ENCODE results near the gene LSAMP.

Gene LSAMP

DNA sequence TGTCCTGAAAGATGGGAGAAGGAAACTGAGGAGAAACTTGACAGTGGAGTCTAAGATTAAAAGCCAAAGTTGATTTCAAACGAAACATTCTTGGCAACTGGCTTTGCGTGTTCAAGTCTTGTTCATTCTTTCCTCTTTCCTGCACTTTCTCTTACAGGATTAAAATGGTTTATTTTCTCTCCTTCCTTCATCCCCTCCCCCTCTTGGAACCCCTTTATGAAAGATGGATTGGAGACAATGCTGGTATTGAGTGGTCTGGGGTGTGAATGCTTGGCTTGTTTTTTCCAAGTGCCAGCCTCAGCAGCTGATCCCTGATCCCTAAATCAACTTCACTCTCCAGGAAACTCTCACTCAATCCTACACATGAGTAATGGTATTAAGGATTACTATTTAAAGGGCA is 703 bp upstream of the LSAMP start:
- DNase-seq (ENCODE audit: low read depth in 1 of 2, low spot score in 1 of 2): no peak
- no peak for TF ChIP-seq JUND (IDR thresholded peaks at IDR 0.05; ENCODE audit: low read depth)
- in situ Hi-C loops (cut with HindIII; ENCODE audit: low pct_unique_long_range_greater_than_20kb, low sequenced_read_pairs): no loop called here

DNA sequence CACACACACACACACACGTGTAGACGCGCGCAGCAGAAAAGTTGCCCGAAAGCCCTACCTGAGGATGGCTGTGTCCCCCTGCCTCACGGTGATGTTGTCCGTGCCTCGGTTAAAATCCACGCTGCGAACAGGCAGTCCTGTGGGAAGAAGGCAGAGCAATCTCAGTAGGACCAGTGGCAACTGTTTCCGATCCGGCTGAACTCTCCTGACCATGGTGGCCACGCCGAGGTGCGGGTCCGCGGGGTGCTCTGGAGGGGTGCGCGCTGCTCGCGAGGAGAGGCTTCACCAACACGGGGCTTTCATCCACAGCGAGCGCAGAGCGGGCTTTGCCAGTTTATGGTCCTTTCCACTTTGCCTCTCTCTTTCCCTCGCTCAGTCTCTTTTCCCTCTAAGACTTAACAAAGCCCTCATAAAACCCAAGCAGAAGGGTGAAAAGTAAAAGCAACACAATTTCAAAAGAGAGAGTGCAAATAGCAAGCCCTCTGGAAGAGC is 422 bp downstream of the LSAMP start:
- no peak for DNase-seq (ENCODE audit: low read depth in 1 of 2, low spot score in 1 of 2)
- in situ Hi-C loops (cut with HindIII; ENCODE audit: low pct_unique_long_range_greater_than_20kb, low sequenced_read_pairs): no loop called here
- no peak for TF ChIP-seq JUND (IDR thresholded peaks at IDR 0.05; ENCODE audit: low read depth)

DNA sequence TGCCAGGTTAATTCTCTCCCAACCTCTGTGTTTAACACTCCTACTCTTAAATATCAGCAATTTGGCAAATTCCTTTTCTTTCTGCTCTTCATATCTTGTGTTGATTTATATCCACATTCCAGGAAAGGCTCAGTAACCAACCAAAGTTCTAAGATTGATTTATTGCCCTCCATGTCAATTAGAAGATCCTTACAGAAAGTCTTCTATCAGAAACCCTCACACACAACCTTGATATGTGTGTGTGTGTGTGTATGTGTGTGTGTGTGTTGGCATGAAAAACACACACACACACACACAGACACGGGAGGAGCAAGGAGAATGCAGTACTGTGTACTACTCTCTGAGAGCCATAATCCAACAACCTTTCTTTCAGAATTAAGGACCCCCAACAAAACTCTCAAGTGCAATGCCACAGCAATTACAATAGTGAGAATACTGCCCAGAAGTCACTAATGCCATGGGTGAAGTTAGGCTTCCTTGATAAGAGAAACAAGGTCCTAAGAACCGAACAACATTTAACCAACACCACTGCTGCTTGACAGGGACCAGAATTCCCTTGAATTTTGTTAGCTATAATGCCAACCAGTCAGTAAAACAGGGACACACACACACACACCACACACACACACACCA is 1.1 kb downstream of the LSAMP start:
- no peak for TF ChIP-seq JUND (IDR thresholded peaks at IDR 0.05; ENCODE audit: low read depth)
- in situ Hi-C loops (cut with HindIII; ENCODE audit: low pct_unique_long_range_greater_than_20kb, low sequenced_read_pairs): no loop called here
- DNase-seq (ENCODE audit: low read depth in 1 of 2, low spot score in 1 of 2): no peak

DNA sequence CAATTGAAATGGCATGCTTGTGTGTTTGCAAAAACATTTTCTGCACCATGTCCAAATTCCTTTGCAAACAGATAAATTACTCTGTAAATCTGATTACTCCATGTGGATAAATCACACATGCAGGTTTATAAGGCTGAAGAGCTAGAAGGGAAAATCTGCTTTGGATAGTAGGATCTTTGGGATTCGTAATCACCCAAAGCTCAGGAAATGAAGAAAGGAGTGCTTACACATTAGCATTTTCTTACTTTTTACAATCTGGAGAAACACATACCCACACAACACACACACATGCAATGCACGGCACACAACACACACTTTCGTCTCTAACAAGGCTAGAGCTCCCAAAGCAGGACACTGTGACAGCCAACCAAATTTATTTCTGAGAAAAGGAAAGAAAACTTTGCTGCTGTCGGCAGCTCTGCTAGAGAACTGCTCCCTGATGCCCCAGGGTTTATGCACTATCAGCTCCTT is 2.1 kb downstream of the LSAMP start:
- TF ChIP-seq JUND (IDR thresholded peaks at IDR 0.05; ENCODE audit: low read depth): no peak; the same call in 1 of the 2 replicates
- peak in 1 of 2 experiments; percentile 9 for DNase-seq (ENCODE audit: low read depth in 1 of 2, low spot score in 1 of 2)
- in situ Hi-C loops (cut with HindIII; ENCODE audit: low pct_unique_long_range_greater_than_20kb, low sequenced_read_pairs): no loop called here

DNA sequence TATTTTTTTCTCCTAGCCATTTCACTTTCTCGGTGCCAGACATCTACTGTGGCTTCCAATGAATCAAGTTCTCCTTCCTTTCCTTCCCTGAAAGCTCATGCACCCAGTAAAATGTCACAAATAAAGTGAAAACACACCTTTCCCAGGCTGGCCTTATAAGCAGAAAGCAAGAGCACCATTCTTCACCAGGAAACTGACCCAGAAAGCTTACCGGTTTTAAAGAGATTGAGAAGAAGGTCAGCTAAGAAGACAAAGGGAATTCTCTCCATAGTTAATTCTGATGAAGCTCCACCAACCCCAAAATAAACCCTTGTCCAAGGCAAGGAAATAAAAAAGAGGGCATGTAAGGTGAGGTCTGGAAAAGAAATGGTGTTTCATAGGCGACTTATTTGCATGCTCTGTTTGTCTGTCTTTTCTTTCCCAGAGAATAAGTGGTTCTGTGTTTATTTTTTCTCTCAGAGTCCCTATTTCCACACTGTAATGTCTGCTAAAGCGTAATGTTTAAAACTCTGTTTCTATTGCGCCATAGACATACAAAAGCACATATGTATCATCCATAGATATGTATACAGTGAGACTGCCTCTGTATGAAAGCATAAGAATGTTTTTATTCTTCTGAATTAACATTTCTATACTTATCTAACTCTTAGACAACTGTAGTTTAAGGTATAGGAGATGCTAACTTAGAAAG is 2.8 kb downstream of the LSAMP start:
- in situ Hi-C loops (cut with HindIII; ENCODE audit: low pct_unique_long_range_greater_than_20kb, low sequenced_read_pairs): no loop called here
- DNase-seq (ENCODE audit: low read depth in 1 of 2, low spot score in 1 of 2): no peak

DNA sequence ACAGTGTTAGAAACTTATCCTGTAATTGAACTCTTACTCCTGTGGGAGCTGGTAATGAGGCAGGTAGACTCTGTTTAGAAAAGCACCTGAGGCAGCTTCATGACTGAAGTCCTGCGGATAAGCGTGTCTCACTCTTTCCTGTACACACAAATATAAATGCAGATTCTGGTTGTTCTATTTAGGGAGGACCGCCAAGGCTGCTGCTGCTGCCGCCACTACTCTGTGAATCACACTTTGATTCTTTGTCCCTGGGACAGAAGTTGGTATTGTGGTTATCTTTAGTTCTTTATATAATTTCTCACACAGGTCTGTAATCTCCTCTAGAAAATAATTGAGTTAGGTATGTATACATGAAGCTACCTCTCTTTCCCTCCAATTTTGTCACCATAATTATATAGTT is 3.6 kb downstream of the LSAMP start:
- in situ Hi-C loops (cut with HindIII; ENCODE audit: low pct_unique_long_range_greater_than_20kb, low sequenced_read_pairs): no loop called here
- DNase-seq (ENCODE audit: low read depth in 1 of 2, low spot score in 1 of 2): no peak
- no peak for TF ChIP-seq JUND (IDR thresholded peaks at IDR 0.05; ENCODE audit: low read depth)

More for the DNA sequence above, 2.8 kb downstream of the LSAMP start:
- TF ChIP-seq JUND (IDR thresholded peaks at IDR 0.05; ENCODE audit: low read depth): no peak

DNA sequence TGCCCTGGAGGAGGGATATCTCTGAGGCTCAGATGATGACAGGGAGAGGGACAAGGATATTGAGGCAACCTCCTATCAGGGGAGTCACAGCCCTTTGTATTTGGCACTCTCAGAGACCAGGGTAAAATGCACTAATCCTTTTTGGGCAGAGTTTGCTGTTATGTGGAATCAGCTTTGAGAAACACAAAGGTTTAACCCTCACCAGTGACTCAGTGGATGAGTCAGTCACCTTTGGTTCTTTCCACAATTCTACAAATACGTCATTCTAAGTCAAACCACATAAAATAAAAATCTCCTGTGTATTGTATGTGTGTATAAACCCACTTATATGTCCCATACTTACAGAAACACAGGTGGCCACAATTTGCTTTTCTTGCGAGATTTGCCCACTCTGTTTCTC is 5.1 kb downstream of the LSAMP start:
- no peak for TF ChIP-seq JUND (IDR thresholded peaks at IDR 0.05; ENCODE audit: low read depth)
- no peak for DNase-seq (ENCODE audit: low read depth in 1 of 2, low spot score in 1 of 2)
- in situ Hi-C loops (cut with HindIII; ENCODE audit: low pct_unique_long_range_greater_than_20kb, low sequenced_read_pairs): no loop called here

DNA sequence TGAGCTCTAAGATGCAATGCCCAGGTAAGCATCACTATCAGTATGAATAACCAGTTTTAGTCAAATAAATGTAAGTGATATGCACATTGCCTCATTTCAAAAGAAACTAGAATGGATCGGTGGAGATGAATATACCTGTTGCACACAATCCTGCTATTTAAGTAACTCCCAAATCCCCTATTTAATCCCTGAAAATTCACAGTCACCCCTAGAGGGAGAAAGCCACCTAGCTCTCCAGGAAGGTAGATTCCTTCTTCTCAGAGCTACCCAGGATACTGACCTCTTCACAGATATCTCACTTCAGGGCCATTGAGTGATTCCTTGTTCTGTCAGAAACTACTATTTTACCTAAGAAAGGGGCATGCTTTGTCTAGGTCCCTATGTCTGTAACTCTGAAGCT is 11.7 kb downstream of the LSAMP start:
- DNase-seq (ENCODE audit: low read depth in 1 of 2, low spot score in 1 of 2): no peak
- in situ Hi-C loops (cut with HindIII; ENCODE audit: low pct_unique_long_range_greater_than_20kb, low sequenced_read_pairs): no loop called here
- TF ChIP-seq JUND (IDR thresholded peaks at IDR 0.05; ENCODE audit: low read depth): no peak

DNA sequence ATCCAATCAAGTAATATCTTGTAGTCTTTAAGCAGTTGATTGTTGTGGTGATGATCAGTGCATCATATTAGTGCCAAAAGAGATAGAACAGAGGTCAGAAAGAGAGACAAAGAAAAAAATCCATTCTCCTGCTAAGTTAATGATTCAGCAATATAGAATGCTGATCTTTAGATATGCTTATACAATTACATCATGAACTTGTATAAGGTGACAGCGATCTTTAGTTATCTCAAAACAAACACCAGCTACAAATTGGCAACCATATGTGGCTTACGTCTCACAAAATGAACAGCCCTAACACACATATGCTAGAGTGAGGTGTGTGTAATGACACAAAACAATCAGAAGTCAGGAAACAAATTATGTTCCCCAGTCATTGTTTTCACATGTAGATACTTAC is 12.5 kb downstream of the LSAMP start:
- DNase-seq (ENCODE audit: low read depth in 1 of 2, low spot score in 1 of 2): no peak
- no peak for TF ChIP-seq JUND (IDR thresholded peaks at IDR 0.05; ENCODE audit: low read depth)
- in situ Hi-C loops (cut with HindIII; ENCODE audit: low pct_unique_long_range_greater_than_20kb, low sequenced_read_pairs): no loop called here

DNA sequence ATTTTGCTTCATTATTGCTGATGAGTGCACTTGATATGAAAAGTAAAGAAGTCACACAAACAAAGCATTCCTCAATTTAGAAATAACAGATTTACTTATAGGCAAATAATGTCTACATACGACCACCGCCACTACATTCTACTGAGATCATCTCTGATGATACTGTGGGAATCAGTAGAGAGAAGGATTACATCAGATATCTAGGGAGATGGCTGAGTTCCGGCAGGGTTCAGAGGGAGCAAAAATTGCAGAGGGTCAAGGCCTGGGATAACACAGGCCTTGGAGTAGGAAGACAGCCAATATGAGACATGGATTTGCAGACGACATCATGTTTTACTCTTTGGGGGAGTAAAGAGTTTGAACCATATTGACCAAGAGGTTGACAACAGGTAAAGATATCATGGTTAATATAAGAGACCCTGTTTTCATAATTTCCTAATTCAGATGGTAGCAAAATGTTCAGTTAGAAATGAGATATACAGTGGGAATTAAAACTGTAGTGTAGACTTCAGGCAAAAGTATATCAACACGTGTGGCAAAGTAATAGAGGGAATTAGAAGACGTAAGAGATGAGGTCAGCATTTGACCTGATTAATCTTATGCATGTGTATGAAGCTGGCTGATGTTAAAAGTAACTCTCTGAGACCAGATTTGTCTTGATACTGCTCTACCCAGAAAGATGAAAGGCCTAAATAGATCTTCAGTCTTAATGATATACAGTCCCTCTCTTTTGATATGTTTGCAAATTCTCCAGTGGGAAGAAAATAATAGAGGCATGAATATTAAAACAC is 15.6 kb downstream of the LSAMP start:
- TF ChIP-seq JUND (IDR thresholded peaks at IDR 0.05; ENCODE audit: low read depth): no peak
- in situ Hi-C loops (cut with HindIII; ENCODE audit: low pct_unique_long_range_greater_than_20kb, low sequenced_read_pairs): no loop called here

DNA sequence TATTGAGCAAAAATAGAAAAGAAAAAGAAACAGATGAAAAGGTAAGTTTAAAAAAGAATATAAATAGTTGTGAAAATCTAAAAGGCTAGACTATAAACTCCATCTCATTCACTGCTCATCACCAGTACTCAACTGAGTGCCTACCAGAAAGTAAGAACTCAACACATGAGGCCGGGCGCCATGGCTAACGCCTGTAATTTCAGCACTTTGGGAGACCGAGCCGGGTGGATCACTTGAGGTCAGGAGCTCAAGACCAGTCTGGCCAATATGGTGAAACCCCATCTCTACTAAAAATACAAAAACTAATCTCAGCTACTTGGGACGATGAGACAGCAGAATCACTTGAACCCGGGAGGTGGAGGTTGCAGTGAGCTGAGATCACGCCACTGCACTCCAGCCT is 19.3 kb downstream of the LSAMP start:
- no peak for TF ChIP-seq JUND (IDR thresholded peaks at IDR 0.05; ENCODE audit: low read depth)
- in situ Hi-C loops (cut with HindIII; ENCODE audit: low pct_unique_long_range_greater_than_20kb, low sequenced_read_pairs): no loop called here
- DNase-seq (ENCODE audit: low read depth in 1 of 2, low spot score in 1 of 2): no peak

More for the DNA sequence above, 15.6 kb downstream of the LSAMP start:
- no peak for DNase-seq (ENCODE audit: low read depth in 1 of 2, low spot score in 1 of 2)

DNA sequence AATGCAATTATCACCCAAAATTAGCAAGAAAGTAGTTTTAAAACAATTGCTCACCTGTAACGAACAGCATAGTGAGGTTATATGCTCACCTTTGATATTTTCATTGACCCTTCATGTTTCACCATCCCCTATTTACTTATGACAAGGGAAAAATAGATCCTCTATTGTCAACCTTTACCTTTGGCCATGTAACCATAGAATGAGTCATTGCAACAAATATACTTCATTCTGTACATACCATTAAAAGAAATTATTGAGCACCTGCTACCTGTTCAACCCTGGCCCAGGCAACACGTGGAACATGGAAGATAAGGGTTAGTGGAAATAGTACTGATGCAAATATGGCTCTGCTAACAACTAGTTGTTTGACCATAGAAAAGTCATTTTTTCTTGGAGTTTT is 20.2 kb downstream of the LSAMP start:
- in situ Hi-C loops (cut with HindIII; ENCODE audit: low pct_unique_long_range_greater_than_20kb, low sequenced_read_pairs): no loop called here
- no peak for DNase-seq (ENCODE audit: low read depth in 1 of 2, low spot score in 1 of 2)
- no peak for TF ChIP-seq JUND (IDR thresholded peaks at IDR 0.05; ENCODE audit: low read depth)

DNA sequence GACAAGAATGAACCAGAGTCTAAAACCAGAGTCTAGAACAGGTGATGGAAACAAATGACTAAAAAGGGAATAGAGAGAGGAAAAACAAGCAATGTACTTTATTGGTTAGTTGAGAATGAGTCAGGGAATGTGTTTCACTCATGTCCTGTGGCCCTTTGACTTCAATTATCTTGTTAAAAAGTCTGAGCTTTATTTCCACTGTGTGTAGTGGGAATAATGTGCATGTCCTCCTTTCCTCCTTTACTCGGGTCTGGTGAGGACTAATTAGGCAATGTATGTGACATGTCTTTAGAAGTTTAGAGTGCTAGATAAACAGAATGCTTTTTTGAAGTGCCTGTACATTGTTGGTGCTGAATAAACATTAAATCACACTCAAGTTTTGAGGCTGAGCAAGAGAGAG is 21.3 kb downstream of the LSAMP start:
- in situ Hi-C loops (cut with HindIII; ENCODE audit: low pct_unique_long_range_greater_than_20kb, low sequenced_read_pairs): no loop called here
- DNase-seq (ENCODE audit: low read depth in 1 of 2, low spot score in 1 of 2): no peak
- no peak for TF ChIP-seq JUND (IDR thresholded peaks at IDR 0.05; ENCODE audit: low read depth)

All from T47D (cell line).